Panc1 (cell line): ENCODE data around the gene SNCB. TPM values are rescaled to one million over a fixed set of nuclear protein-coding genes. Genes with fewer than 3 reads are reported as not detected.
A peak's percentile ranks its signal among the peaks of the same experiment; 100 is the strongest.

Experiments used
- ATAC-seq: fragments of 200-7000 bp; cut with Tn5 transposase; 2 replicates; pipeline ENCODE4 v1.9.1; 2020; ENCODE audit warnings: mild to moderate bottlenecking, moderate library complexity
- BruUV-seq: library from RNA; stranded (reverse); fragments of 400-500 nt; replicated peaks from 2 replicates; lab custom pipeline; 2021; lab: Mats Ljungman, UMichigan
- CTCF ChIA-PET: fragments of 300-600 bp; sonication (Branson Sonifier 250); formaldehyde crosslinking; loops from one replicate; lab custom pipeline; 2022; ENCODE audit warnings: antibody characterized with exemption; lab: Charles Lee
- POLR2A ChIA-PET: fragments of 300-600 bp; sonication (Branson Sonifier 250); formaldehyde crosslinking; loops from one replicate; lab custom pipeline; 2022; ENCODE audit warnings: antibody characterized with exemption; lab: Charles Lee
- DNase-seq: peaks from one replicate; pipeline ENCODE4 v3.0.0-alpha.2; 2010; ENCODE audit warnings: low read depth, low spot score
- H3K27ac ChIP-seq: 2 replicates; pipeline ENCODE4 v1.5.1; 2011; ENCODE audit warnings: mild to moderate bottlenecking, low read length, inconsistent platforms
- H3K27me3 ChIP-seq: fragments of 200-500 bp; sonication (Bioruptor generic); 2 replicates; pipeline ENCODE4 v1.6.0; 2014; ENCODE audit warnings: low read length, inconsistent platforms; ENCODE audit not compliant: control insufficient read depth, insufficient read depth
- H3K36me3 ChIP-seq: fragments of 200-500 bp; sonication (Bioruptor generic); 2 replicates; pipeline ENCODE4 v1.5.1; 2014; ENCODE audit warnings: inconsistent platforms, mild to moderate bottlenecking, low read length, moderate library complexity; ENCODE audit not compliant: control insufficient read depth, insufficient read depth
- H3K4me1 ChIP-seq: 2 replicates; pipeline ENCODE4 v1.5.1; 2011; ENCODE audit warnings: inconsistent platforms, mild to moderate bottlenecking, low read length, moderate library complexity; ENCODE audit not compliant: control insufficient read depth, insufficient read depth
- H3K4me3 ChIP-seq, 2 experiments: 2 replicates each; pipeline ENCODE4 v1.5.1; 2011 to 2012; ENCODE audit warnings: low read depth in 2 of 2, low read length in 2 of 2, mild to moderate bottlenecking in 2 of 2, inconsistent platforms in 1 of 2, moderate library complexity in 1 of 2
- H3K9me3 ChIP-seq: fragments of 200-500 bp; sonication (Bioruptor generic); 2 replicates; pipeline ENCODE4 v1.5.1; 2014; ENCODE audit warnings: low read depth, mild to moderate bottlenecking, inconsistent platforms, low read length, moderate library complexity; ENCODE audit not compliant: control insufficient read depth, insufficient read depth
- POLR2AphosphoS5 ChIP-seq: IDR thresholded peaks from 2 replicates; pipeline ENCODE4 v1.6.1; 2012; ENCODE audit warnings: mild to moderate bottlenecking, low read depth, low read length, moderate library complexity
- SIN3A ChIP-seq: IDR thresholded peaks from 2 replicates; pipeline ENCODE4 v1.6.1; 2012; ENCODE audit warnings: low read depth, mild to moderate bottlenecking, low read length, moderate library complexity, borderline replicate concordance; ENCODE audit not compliant: insufficient read depth
- TCF7L2 ChIP-seq: IDR thresholded peaks from 2 replicates; pipeline ENCODE4 v1.6.1; 2011; ENCODE audit warnings: mild to moderate bottlenecking, low read depth, low read length, inconsistent platforms
- in situ Hi-C: cut with HindIII; loops from 2 replicates; pipeline ENCODE4 v1.10.0; 2016; ENCODE audit warnings: low sequenced_read_pairs, low pct_unique_long_range_greater_than_20kb
- intact Hi-C: fragments of 100-400 bp; cut with micrococcal nuclease; formaldehyde crosslinking; loops from one replicate; pipeline ENCODE4 v1.10.0; 2022; ENCODE audit not compliant: unreplicated experiment
- total RNA-seq: library from RNA; stranded (reverse); gene quantifications from one replicate; pipeline ENCODE4 v1.2.1, GENCODE V29; 2021; ENCODE audit not compliant: unreplicated experiment
- TF ChIP-seq, protein P1 (sequence below): fragments of 450-650 bp; IDR thresholded peaks from 2 replicates; pipeline ENCODE4 v1.5.1; 2017; ENCODE audit warnings: mild to moderate bottlenecking
- TF ChIP-seq, protein P2 (sequence below), 2 experiments: IDR thresholded peaks; 2 replicates each; pipeline ENCODE4 v1.6.1; 2011 to 2012; ENCODE audit warnings: low read depth in 2 of 2, control low read depth in 1 of 2, low read length in 1 of 2, mild to moderate bottlenecking in 1 of 2, moderate library complexity in 1 of 2; ENCODE audit not compliant: insufficient read depth in 1 of 2

Gene SNCB
- total RNA-seq, 1 experiment from 2014 or later: 0.77 TPM

DNA sequence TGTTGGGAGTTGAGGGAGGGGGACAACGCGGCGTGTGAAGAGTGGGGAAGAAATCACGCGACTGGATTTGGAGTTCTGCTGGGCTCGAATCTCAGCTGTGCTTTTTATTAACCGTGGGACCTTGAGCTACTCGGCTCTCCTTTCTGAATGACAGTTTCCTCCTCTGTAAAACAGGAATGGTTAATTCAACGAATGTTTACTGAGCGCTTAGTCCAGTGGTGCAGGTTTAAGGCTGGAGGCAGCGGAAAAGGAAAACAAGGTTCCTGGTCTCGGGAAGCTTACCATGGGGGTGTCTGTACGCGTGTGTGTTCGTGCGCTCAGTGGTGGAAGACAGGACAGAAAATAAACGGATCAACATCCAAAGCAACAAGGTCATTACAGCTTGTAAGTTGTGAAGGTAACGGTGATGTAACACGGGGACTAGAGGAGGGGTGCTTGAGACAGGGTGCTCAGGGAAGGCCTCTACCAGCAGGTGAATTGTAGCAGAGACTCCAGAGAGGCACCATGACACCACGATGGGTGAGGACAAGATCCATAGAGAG is 418 bp upstream of the SNCB start:
- intact Hi-C loops: no loop called here
- H3K4me3 ChIP-seq: peak overlapping the region; percentile 37 to 51
- ChIA-PET POLR2A (interaction anchor here (1.1 kb wide), 1 partner anchor 9 kb away, joined by 3 read pairs; no protein-coding TSS in a partner anchor), CTCF (interaction anchor here (0.6 kb wide), 1 partner anchor 87 kb away, joined by 8 read pairs; no protein-coding TSS in a partner anchor)
- H3K36me3 ChIP-seq: no peaks in the 10 kb centered on the region
- TF ChIP-seq, protein P1, sequence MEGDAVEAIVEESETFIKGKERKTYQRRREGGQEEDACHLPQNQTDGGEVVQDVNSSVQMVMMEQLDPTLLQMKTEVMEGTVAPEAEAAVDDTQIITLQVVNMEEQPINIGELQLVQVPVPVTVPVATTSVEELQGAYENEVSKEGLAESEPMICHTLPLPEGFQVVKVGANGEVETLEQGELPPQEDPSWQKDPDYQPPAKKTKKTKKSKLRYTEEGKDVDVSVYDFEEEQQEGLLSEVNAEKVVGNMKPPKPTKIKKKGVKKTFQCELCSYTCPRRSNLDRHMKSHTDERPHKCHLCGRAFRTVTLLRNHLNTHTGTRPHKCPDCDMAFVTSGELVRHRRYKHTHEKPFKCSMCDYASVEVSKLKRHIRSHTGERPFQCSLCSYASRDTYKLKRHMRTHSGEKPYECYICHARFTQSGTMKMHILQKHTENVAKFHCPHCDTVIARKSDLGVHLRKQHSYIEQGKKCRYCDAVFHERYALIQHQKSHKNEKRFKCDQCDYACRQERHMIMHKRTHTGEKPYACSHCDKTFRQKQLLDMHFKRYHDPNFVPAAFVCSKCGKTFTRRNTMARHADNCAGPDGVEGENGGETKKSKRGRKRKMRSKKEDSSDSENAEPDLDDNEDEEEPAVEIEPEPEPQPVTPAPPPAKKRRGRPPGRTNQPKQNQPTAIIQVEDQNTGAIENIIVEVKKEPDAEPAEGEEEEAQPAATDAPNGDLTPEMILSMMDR: no peak
- TF ChIP-seq TCF7L2: no peak
- TF ChIP-seq, protein P2, sequence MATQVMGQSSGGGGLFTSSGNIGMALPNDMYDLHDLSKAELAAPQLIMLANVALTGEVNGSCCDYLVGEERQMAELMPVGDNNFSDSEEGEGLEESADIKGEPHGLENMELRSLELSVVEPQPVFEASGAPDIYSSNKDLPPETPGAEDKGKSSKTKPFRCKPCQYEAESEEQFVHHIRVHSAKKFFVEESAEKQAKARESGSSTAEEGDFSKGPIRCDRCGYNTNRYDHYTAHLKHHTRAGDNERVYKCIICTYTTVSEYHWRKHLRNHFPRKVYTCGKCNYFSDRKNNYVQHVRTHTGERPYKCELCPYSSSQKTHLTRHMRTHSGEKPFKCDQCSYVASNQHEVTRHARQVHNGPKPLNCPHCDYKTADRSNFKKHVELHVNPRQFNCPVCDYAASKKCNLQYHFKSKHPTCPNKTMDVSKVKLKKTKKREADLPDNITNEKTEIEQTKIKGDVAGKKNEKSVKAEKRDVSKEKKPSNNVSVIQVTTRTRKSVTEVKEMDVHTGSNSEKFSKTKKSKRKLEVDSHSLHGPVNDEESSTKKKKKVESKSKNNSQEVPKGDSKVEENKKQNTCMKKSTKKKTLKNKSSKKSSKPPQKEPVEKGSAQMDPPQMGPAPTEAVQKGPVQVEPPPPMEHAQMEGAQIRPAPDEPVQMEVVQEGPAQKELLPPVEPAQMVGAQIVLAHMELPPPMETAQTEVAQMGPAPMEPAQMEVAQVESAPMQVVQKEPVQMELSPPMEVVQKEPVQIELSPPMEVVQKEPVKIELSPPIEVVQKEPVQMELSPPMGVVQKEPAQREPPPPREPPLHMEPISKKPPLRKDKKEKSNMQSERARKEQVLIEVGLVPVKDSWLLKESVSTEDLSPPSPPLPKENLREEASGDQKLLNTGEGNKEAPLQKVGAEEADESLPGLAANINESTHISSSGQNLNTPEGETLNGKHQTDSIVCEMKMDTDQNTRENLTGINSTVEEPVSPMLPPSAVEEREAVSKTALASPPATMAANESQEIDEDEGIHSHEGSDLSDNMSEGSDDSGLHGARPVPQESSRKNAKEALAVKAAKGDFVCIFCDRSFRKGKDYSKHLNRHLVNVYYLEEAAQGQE (IDR thresholded peaks at IDR 0.05; ENCODE audit: insufficient read depth in 1 of 2, low read depth in 2 of 2, low read length in 1 of 2): no peak
- TF ChIP-seq SIN3A: no peak
- no peaks in the 10 kb centered on the region; the same call in 1 of the 2 replicates for H3K4me1 ChIP-seq
- no TSS peak for BruUV-seq
- peaks cover 14% of the 10 kb centered on the region; the same call in 1 of the 2 replicates for H3K27me3 ChIP-seq
- ATAC-seq (peak; percentile 6), DNase-seq (no peak)
- no peak overlapping the region for H3K27ac ChIP-seq
- in situ Hi-C loops: no loop called here
- H3K9me3 ChIP-seq: no peaks in the 10 kb centered on the region

DNA sequence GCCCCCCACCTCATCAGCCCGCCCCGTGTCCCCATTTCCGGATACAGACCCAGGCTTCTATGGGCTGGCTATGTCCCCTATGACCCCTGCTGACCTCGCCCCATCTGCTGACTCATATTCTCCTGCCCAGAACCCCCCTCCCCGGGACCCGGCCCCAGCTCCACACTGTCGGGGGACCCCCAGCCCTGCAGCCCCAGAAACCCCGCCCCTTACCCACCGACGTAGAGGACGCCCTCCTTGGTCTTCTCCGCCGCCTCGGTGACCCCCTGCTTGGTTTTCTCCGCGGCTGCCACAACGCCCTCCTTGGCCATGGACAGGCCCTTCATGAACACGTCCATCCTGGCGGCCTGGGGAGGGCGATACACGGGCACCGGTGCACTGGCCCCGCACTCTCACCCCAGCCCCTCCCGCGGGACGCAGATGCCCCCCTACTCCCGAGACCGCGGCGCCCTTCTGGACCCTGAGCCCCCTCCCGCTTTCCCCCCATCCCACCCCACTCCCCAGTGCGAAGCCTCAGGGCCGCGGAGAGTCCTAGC is 949 bp downstream of the SNCB start:
- ATAC-seq (no peak), DNase-seq (no peak)
- H3K4me1 ChIP-seq: no peaks in the 10 kb centered on the region; the same call in 1 of the 2 replicates
- TF ChIP-seq, protein P1: no peak
- no peak for TF ChIP-seq SIN3A
- no peak for TF ChIP-seq POLR2AphosphoS5
- TF ChIP-seq, protein P2 (IDR thresholded peaks at IDR 0.05; ENCODE audit: insufficient read depth in 1 of 2, low read depth in 2 of 2, low read length in 1 of 2): no peak
- no peak for TF ChIP-seq TCF7L2
- H3K36me3 ChIP-seq: no peaks in the 10 kb centered on the region
- BruUV-seq: no TSS peak
- ChIA-PET POLR2A (interaction anchor here (1.1 kb wide), 1 partner anchor 8 kb away, joined by 3 read pairs; no protein-coding TSS in a partner anchor), CTCF (no interaction called here)
- no peaks in the 10 kb centered on the region for H3K9me3 ChIP-seq
- intact Hi-C loops (no loop called here), in situ Hi-C loops (no loop called here)
- H3K27me3 ChIP-seq: peaks cover 14% of the 10 kb centered on the region; the same call in 1 of the 2 replicates
- H3K4me3 ChIP-seq: peak overlapping the region in 1 of 2 experiments; percentile 51; a peak in 2 of 4 replicates
- H3K27ac ChIP-seq: no peak overlapping the region
